HepG2 (cell line): Measurements from ENCODE around the gene CTTNBP2NL. TPM values are rescaled to one million over a fixed set of nuclear protein-coding genes. Genes with fewer than 3 reads are reported as not detected.

Experiments
- ATAC-seq: fragments of 200-7000 bp; cut with Tn5 transposase; 3 replicates; pipeline ENCODE4 v1.9.1; 2020; ENCODE audit warnings: mild to moderate bottlenecking, moderate library complexity
- BruUV-seq: library from RNA; stranded (reverse); fragments of 400-500 nt; replicated peaks from 2 replicates; lab custom pipeline; 2021; lab: Mats Ljungman, UMichigan
- CTCF ChIA-PET: fragments of 300-600 bp; formaldehyde crosslinking; extraction: SDS; loops from one replicate; lab custom pipeline; 2021; ENCODE audit warnings: low total read pairs, inconsistent platforms, low intra/inter-chr PET ratio; lab: Yijun Ruan, JAX
- POLR2A ChIA-PET: fragments of 350-600 bp; sonication (Branson Sonifier 250); formaldehyde crosslinking; loops from one replicate; lab custom pipeline; 2020; ENCODE audit warnings: antibody characterized with exemption, inconsistent platforms; lab: Yijun Ruan, JAX
- DNase-seq: peaks from one replicate; pipeline ENCODE4 v3.0.0-alpha.2; 2015; ENCODE audit warnings: low spot score
- FAIRE-seq: peaks from 3 replicates; lab custom pipeline; 2011; peaks lifted over from hg19 to GRCh38; lab: Jason Lieb, UNC
- H2AFZ ChIP-seq: one replicate; pipeline ENCODE4 v1.6.1; 2011; ENCODE audit warnings: low read length, inconsistent platforms
- H3K27ac ChIP-seq: fragments of 300-600 bp; 3 replicates; pipeline ENCODE4 v1.8.0; 2011; ENCODE audit warnings: mixed run types, mild to moderate bottlenecking, mixed read lengths, low read length, inconsistent platforms; ENCODE audit not compliant: insufficient read depth; ENCODE audit errors: extremely low read length
- H3K27me3 ChIP-seq, 2 experiments: fragments of 200-600 bp in 1 of 2; 2 replicates in 1 of 2; 3 replicates in 1 of 2; pipeline versions ENCODE4 v1.6.0 to v1.8.0; 2011; ENCODE audit warnings: low read length in 2 of 2, mild to moderate bottlenecking in 2 of 2, moderate library complexity in 2 of 2, inconsistent platforms in 1 of 2; ENCODE audit not compliant: insufficient read depth in 2 of 2, control insufficient read depth in 1 of 2
- H3K36me3 ChIP-seq, 2 experiments: fragments of 200-600 bp in 1 of 2; replicated peaks in 1 of 2; 2 replicates in 1 of 2; 3 replicates in 1 of 2; pipeline versions ENCODE4 v1.5.1 to v1.8.0; 2011; ENCODE audit warnings: low read length in 2 of 2, inconsistent platforms in 1 of 2; ENCODE audit not compliant: insufficient read depth in 2 of 2, control insufficient read depth in 1 of 2
- H3K4me1 ChIP-seq: 2 replicates; pipeline ENCODE4 v1.5.1; 2012; ENCODE audit warnings: low read length, inconsistent platforms; ENCODE audit not compliant: insufficient read depth
- H3K4me2 ChIP-seq: 2 replicates; pipeline ENCODE4 v1.6.0; 2011; ENCODE audit warnings: low read depth, low read length, inconsistent platforms
- H3K4me3 ChIP-seq, 3 experiments: fragments of 200-600 bp in 1 of 3; sonication (generic), shearing (Covaris generic) in 1 of 3; replicated peaks in 1 of 3; 2 replicates each; pipeline ENCODE4 v1.5.1; 2011 to 2016; ENCODE audit warnings: low read length in 3 of 3, inconsistent platforms in 2 of 3, low read depth in 2 of 3, mild to moderate bottlenecking in 2 of 3, control low read depth in 1 of 3, mixed read lengths in 1 of 3; ENCODE audit not compliant: insufficient read depth in 1 of 3
- H3K79me2 ChIP-seq: one replicate; pipeline ENCODE4 v1.6.1; 2011; ENCODE audit warnings: low read length, inconsistent platforms; ENCODE audit not compliant: insufficient read depth
- H3K9ac ChIP-seq: 2 replicates; pipeline ENCODE4 v1.6.0; 2011; ENCODE audit warnings: mild to moderate bottlenecking, low read depth, low read length, inconsistent platforms; ENCODE audit not compliant: insufficient read depth
- H3K9me3 ChIP-seq: 2 replicates; pipeline ENCODE4 v1.5.1; 2012; ENCODE audit warnings: mild to moderate bottlenecking, low read length
- H4K20me1 ChIP-seq: 2 replicates; pipeline ENCODE4 v1.6.0; 2011; ENCODE audit warnings: inconsistent platforms, mild to moderate bottlenecking, low read length, moderate library complexity; ENCODE audit not compliant: insufficient read depth
- ATF3 ChIP-seq: sonication (generic); formaldehyde crosslinking; IDR thresholded peaks from 2 replicates; pipeline ENCODE4 v1.4.0; 2020; ENCODE audit warnings: missing genetic modification reagents
- ISX ChIP-seq: sonication (generic); formaldehyde crosslinking; conservative IDR thresholded peaks from 2 replicates; pipeline ENCODE4 v1.5.0; 2020; ENCODE audit warnings: missing genetic modification reagents
- LRRFIP1 ChIP-seq: sonication (generic); formaldehyde crosslinking; conservative IDR thresholded peaks from 2 replicates; pipeline ENCODE4 v1.4.0; 2020; ENCODE audit warnings: missing genetic modification reagents
- RAD51 ChIP-seq: fragments of 450-650 bp; IDR thresholded peaks from 2 replicates; pipeline ENCODE4 v1.6.1; 2016; ENCODE audit warnings: borderline replicate concordance
- ZNF343 ChIP-seq: sonication (generic); formaldehyde crosslinking; IDR thresholded peaks from 2 replicates; pipeline ENCODE4 v1.4.0; 2020; ENCODE audit warnings: mild to moderate bottlenecking, missing genetic modification reagents
- ZNF468 ChIP-seq: sonication (generic); formaldehyde crosslinking; IDR thresholded peaks from 2 replicates; pipeline ENCODE4 v1.8.0; 2022; ENCODE audit warnings: mild to moderate bottlenecking, moderate library complexity, missing genetic modification reagents
- ZNF660 ChIP-seq: sonication (generic); formaldehyde crosslinking; IDR thresholded peaks from 2 replicates; pipeline ENCODE4 v1.5.1; 2020; ENCODE audit warnings: mild to moderate bottlenecking, low read depth, missing genetic modification reagents, borderline replicate concordance
- ZNF770 ChIP-seq: sonication (generic); formaldehyde crosslinking; IDR thresholded peaks from 2 replicates; pipeline ENCODE4 v1.5.0; 2020; ENCODE audit warnings: mild to moderate bottlenecking, missing genetic modification reagents
- WGBS: methylation state at CpG from one replicate; pipeline ENCODE4 v1.1.6; 2017; ENCODE audit warnings: low lambda C conversion rate; 5-methylcytosine and 5-hydroxymethylcytosine counted together
- in situ Hi-C: cut with HindIII; loops from 2 replicates; pipeline ENCODE4 v1.10.0; 2017; ENCODE audit warnings: low pct_unique_long_range_greater_than_20kb; ENCODE audit not compliant: extremely low pct_ligation_motif_present
- intact Hi-C: fragments of 100-400 bp; cut with micrococcal nuclease; formaldehyde crosslinking; loops from one replicate; pipeline ENCODE4 v1.10.0; 2022; ENCODE audit not compliant: unreplicated experiment
- polyA plus RNA-seq, 8 experiments: library from polyadenylated mRNA; depleted of rRNA in 3 of 8; stranded (reverse) in 7 of 8; unstranded in 1 of 8; fragments of >200 nt; fragmentation: Illumina TruSeq in 4 of 8; extraction: Trizol in 4 of 8; gene quantifications; 2 replicates each; pipeline versions ENCODE4 v1.2.1 to v1.2.3, GENCODE V29; 2011 to 2016; ENCODE audit warnings: low read depth in 4 of 8, missing spikeins in 1 of 8, mixed read lengths in 1 of 8; ENCODE audit not compliant: insufficient read depth in 1 of 8
- total RNA-seq, 5 experiments: library from RNA; depleted of rRNA; stranded (reverse); fragments of >200 nt; fragmentation: Illumina TruSeq; extraction: Trizol; gene quantifications; 2 replicates each; pipeline ENCODE4 v1.2.3, GENCODE V29; 2016; ENCODE audit warnings: low read depth in 1 of 5

CTTNBP2NL gene
- total and polyA plus RNA-seq, 2 of the 13 experiments (the other 11 are each of a cell fraction or from before 2014, with no cell fraction given), result 2.1 to 4.1 TPM

GRCh38 chr1:112375701-112376100, 20.3 kb upstream of the CTTNBP2NL start (continued):
- TF ChIP-seq LRRFIP1 (CRISPR knock-in tag), result no peak
- no peak for TF ChIP-seq ZNF660 (CRISPR knock-in tag)
- TF ChIP-seq ZNF770 (CRISPR knock-in tag), result no peak
- TF ChIP-seq ISX, result no peak
- TF ChIP-seq ZNF468, result no peak
- TF ChIP-seq ATF3, result no peak
- TF ChIP-seq, all 625 proteins: peak for 0

GRCh38 chr1:112380356-112380755, 15.7 kb upstream of the CTTNBP2NL start:
- Histone ChIP-seq H3K4me3 (no peak overlapping the region), H2AFZ (no peak overlapping the region), H3K79me2 (no peaks in the 10 kb centered on the region), H3K27ac (no peak overlapping the region), H3K36me3 (no peaks in the 10 kb centered on the region), H3K27me3 (peaks cover 0 to 12% of the 10 kb centered on the region in 2 experiments; a peak in 2 of 5 replicates), H3K9ac (no peak overlapping the region), H4K20me1 (no peaks in the 10 kb centered on the region), H3K9me3 (no peaks in the 10 kb centered on the region), H3K4me1 (no peaks in the 10 kb centered on the region), H3K4me2 (no peak overlapping the region)
- ChIA-PET POLR2A (no interaction called here), CTCF (no interaction called here)
- FAIRE-seq, result no peak
- intact Hi-C loops (no loop called here), in situ Hi-C loops (no loop called here)
- DNase-seq, result no peak
- no peak for TF ChIP-seq ZNF343
- peak; percentile 42; the same call in 1 of the 2 replicates for TF ChIP-seq RAD51
- 0% methylated on average over 1 of the region's 1 CpG for WGBS
- no peak for ATAC-seq
- no TSS peak for BruUV-seq
